ENCODE results near the gene AP3D1. TPM values are rescaled to one million over a fixed set of nuclear protein-coding genes. Genes with fewer than 3 reads are reported as not detected.

Gene AP3D1
- total RNA-seq, 1 donor from 2014 or later = 98.8 TPM

- Histone ChIP-seq H3K36me3 (peaks cover 89 to 95% of the 10 kb centered on the region in 2 donors), H3K27ac (no peak overlapping the region), H3K27me3 (no peaks in the 10 kb centered on the region), H3K9me3 (no peaks in the 10 kb centered on the region), H3K4me1 (no peaks in the 10 kb centered on the region), H3K4me3 (no peak overlapping the region)
- no peak for TF ChIP-seq CTCF (IDR thresholded peaks at IDR 0.05)
- intact Hi-C loops (cut with DNase I) = no loop called here
- DNase-seq (ENCODE audit: low spot score in 2 of 2) = no peak
Observed at GRCh38 chr19:2111886-2112285, 39.5 kb downstream of the AP3D1 start.

GRCh38 chr19:2111425-2111824 is 39.9 kb downstream of the AP3D1 start:
- no peak for DNase-seq (ENCODE audit: low spot score in 2 of 2)
- no peak for TF ChIP-seq CTCF (IDR thresholded peaks at IDR 0.05)
- H3K27ac ChIP-seq = no peak overlapping the region
- H3K4me3 ChIP-seq = no peak overlapping the region
- H3K27me3 ChIP-seq = no peaks in the 10 kb centered on the region
- no peaks in the 10 kb centered on the region for H3K9me3 ChIP-seq
- no peaks in the 10 kb centered on the region for H3K4me1 ChIP-seq
- intact Hi-C loops (cut with DNase I) = no loop called here
- H3K36me3 ChIP-seq = peaks cover 86 to 95% of the 10 kb centered on the region in 2 donors

- Histone ChIP-seq H3K4me3 (no peak overlapping the region), H3K9me3 (no peaks in the 10 kb centered on the region), H3K36me3 (peaks cover 85 to 95% of the 10 kb centered on the region in 2 donors), H3K4me1 (no peaks in the 10 kb centered on the region), H3K27ac (no peak overlapping the region), H3K27me3 (no peaks in the 10 kb centered on the region)
- no peak for DNase-seq (ENCODE audit: low spot score in 2 of 2)
- intact Hi-C loops (cut with DNase I) = no loop called here
- TF ChIP-seq CTCF (IDR thresholded peaks at IDR 0.05) = no peak
Observed at GRCh38 chr19:2110822-2111221, 40.5 kb downstream of the AP3D1 start.

- no peak for DNase-seq (ENCODE audit: low spot score in 2 of 2)
- Histone ChIP-seq H3K4me1 (no peaks in the 10 kb centered on the region), H3K27me3 (no peaks in the 10 kb centered on the region), H3K27ac (no peak overlapping the region), H3K4me3 (no peak overlapping the region), H3K36me3 (peaks cover 78 to 95% of the 10 kb centered on the region in 2 donors), H3K9me3 (no peaks in the 10 kb centered on the region)
- TF ChIP-seq CTCF (IDR thresholded peaks at IDR 0.05) = no peak
- intact Hi-C loops (cut with DNase I) = no loop called here
Observed at GRCh38 chr19:2109046-2109864, 42.1 kb downstream of the AP3D1 start.

- peaks cover 70 to 87% of the 10 kb centered on the region in 2 donors for H3K36me3 ChIP-seq
- no peaks in the 10 kb centered on the region for H3K9me3 ChIP-seq
- TF ChIP-seq CTCF (IDR thresholded peaks at IDR 0.05) = no peak
- no peak for DNase-seq (ENCODE audit: low spot score in 2 of 2)
- no peak overlapping the region for H3K27ac ChIP-seq
- intact Hi-C loops (cut with DNase I) = no loop called here
- H3K27me3 ChIP-seq = no peaks in the 10 kb centered on the region
- no peak overlapping the region for H3K4me3 ChIP-seq
- H3K4me1 ChIP-seq = no peaks in the 10 kb centered on the region
Observed at GRCh38 chr19:2108251-2109016, 42.9 kb downstream of the AP3D1 start.

Measured in ascending aorta (tissue), 2 donors.